Measurements from ENCODE around the gene KCTD20. TPM values are rescaled to one million over a fixed set of nuclear protein-coding genes. Genes with fewer than 3 reads are reported as not detected.

KCTD20 gene
- total and polyA plus RNA-seq, 9 of the 15 experiments (the other 6 are each of a cell fraction or from before 2014, with no cell fraction given): 28.9 to 160 (median 70.6) TPM

GRCh38 chr6:36443471-36444428, 950 bp downstream of the KCTD20 start (continued):
- TF ChIP-seq EP400 (IDR thresholded peaks at IDR 0.05) (peak; percentile 56), ZNF318 (IDR thresholded peaks at IDR 0.05; ENCODE audit: borderline replicate concordance in 1 of 2, low read depth in 1 of 2) (0 out of 4 replicates have a peak, but pooled peaks of 1 of the 2 experiments have one; percentile 33), FOXK2 (conservative IDR thresholded peaks at IDR 0.05 in 1 of 2, IDR thresholded peaks at IDR 0.05 in 1 of 2; ENCODE audit: low read depth in 2 of 2) (0 out of 4 replicates have a peak, but pooled peaks of 1 of the 2 experiments have one; percentile 23), ZNF655 (CRISPR knock-in tag; IDR thresholded peaks at IDR 0.05) (no peak), NR1H2 (CRISPR knock-in tag; IDR thresholded peaks at IDR 0.05) (peak; percentile 85; the same call in 1 of the 2 replicates), STAG1 (CRISPR knock-in tag; IDR thresholded peaks at IDR 0.05; ENCODE audit: borderline replicate concordance) (no peak), TOE1 (IDR thresholded peaks at IDR 0.05; ENCODE audit: borderline replicate concordance) (peak; percentile 35; the same call in 1 of the 2 replicates), TOE1 (CRISPR knock-in tag; IDR thresholded peaks at IDR 0.05; ENCODE audit: borderline replicate concordance, low read depth) (no peak), CBFB (CRISPR knock-in tag; IDR thresholded peaks at IDR 0.05) (0 out of 2 replicates have a peak, but pooled peaks have one; percentile 21), MECOM (CRISPR knock-in tag; IDR thresholded peaks at IDR 0.05) (no peak), USF1 (CRISPR knock-in tag; IDR thresholded peaks at IDR 0.05) (no peak)
